Measurements from ENCODE around the gene TRAF1. TPM values are rescaled to one million over a fixed set of nuclear protein-coding genes. Genes with fewer than 3 reads are reported as not detected.

TRAF1 gene
- total and polyA plus RNA-seq, 2 of the 13 experiments (the other 11 are each of a cell fraction or from before 2014, with no cell fraction given) = 0.44 to 1.0 TPM

GRCh38 chr9:120882935-120883607 is 43.5 kb downstream of the TRAF1 start:
- intact Hi-C loops (cut with micrococcal nuclease; ENCODE audit: unreplicated experiment) (no loop called here), in situ Hi-C loops (cut with HindIII; ENCODE audit: extremely low pct_ligation_motif_present, low pct_unique_long_range_greater_than_20kb) (no loop called here)
- 23% methylated on average over 9 of the region's 10 CpGs for WGBS (ENCODE audit: low lambda C conversion rate)
- H3K79me2 ChIP-seq (ENCODE audit: insufficient read depth, low read length) = no peaks in the 10 kb centered on the region
- peaks cover 24% of the 10 kb centered on the region for H3K4me1 ChIP-seq (ENCODE audit: insufficient read depth, low read length)
- no peaks in the 10 kb centered on the region for H3K36me3 ChIP-seq (replicated peaks in 1 of 2; ENCODE audit: control insufficient read depth in 1 of 2, insufficient read depth in 2 of 2, low read length in 2 of 2)
- peak; percentile 45 for ATAC-seq
- no peak overlapping the region for H3K9ac ChIP-seq (ENCODE audit: insufficient read depth, low read depth, low read length)
- no peaks in the 10 kb centered on the region for H3K9me3 ChIP-seq (ENCODE audit: low read length)
- H3K27ac ChIP-seq (ENCODE audit: extremely low read length, insufficient read depth, low read length) = no peak overlapping the region
- ChIA-PET CTCF (ENCODE audit: low intra/inter-chr PET ratio, low total read pairs) (no interaction called here), POLR2A (interaction anchor here (1.1 to 1.5 kb wide), 2 partner anchors 46 to 89 kb away, joined by 3 read pairs; partner anchors contain the start of gene FBXW2)
- TF ChIP-seq REXO4 (CRISPR knock-in tag; IDR thresholded peaks at IDR 0.05; ENCODE audit: borderline replicate concordance) = no peak
- no peak for TF ChIP-seq CC2D1A (CRISPR knock-in tag; IDR thresholded peaks at IDR 0.05)
- no peak for TF ChIP-seq IKZF5 (CRISPR knock-in tag; IDR thresholded peaks at IDR 0.05)
- TF ChIP-seq PRDM4 (CRISPR knock-in tag; IDR thresholded peaks at IDR 0.05; ENCODE audit: borderline replicate concordance) = no peak
- peak; percentile 23; the same call in 1 of the 2 replicates for TF ChIP-seq TCF7 (IDR thresholded peaks at IDR 0.05; ENCODE audit: low read depth)
- TF ChIP-seq EZH2 (conservative IDR thresholded peaks at IDR 0.05; ENCODE audit: low read depth, low read length) = no peak
- TF ChIP-seq STAT6 (CRISPR knock-in tag; IDR thresholded peaks at IDR 0.05; ENCODE audit: borderline replicate concordance) = no peak
- no peak for TF ChIP-seq ZNF781 (CRISPR knock-in tag; IDR thresholded peaks at IDR 0.05; ENCODE audit: borderline replicate concordance, not compliant biosample characterization)
- H3K27me3 ChIP-seq (ENCODE audit: control insufficient read depth in 1 of 2, insufficient read depth in 2 of 2, low read length in 2 of 2) = no peaks in the 10 kb centered on the region
- no TSS peak for BruUV-seq (replicated peaks)
- H4K20me1 ChIP-seq (ENCODE audit: insufficient read depth, low read length) = no peaks in the 10 kb centered on the region
- H3K4me3 ChIP-seq (replicated peaks in 1 of 3; ENCODE audit: insufficient read depth in 1 of 3, low read depth in 2 of 3, low read length in 3 of 3) = no peak overlapping the region; a peak in 1 of 6 replicates
- FAIRE-seq = no peak
- H2AFZ ChIP-seq (ENCODE audit: low read length) = no peak overlapping the region
- H3K4me2 ChIP-seq (ENCODE audit: low read depth, low read length) = 0 out of 2 replicates have a peak overlapping the region, but pooled peaks have one; percentile 18
- no peak for DNase-seq (ENCODE audit: low spot score)

Data from HepG2 (cell line).